Liver (tissue), 9 donors: ENCODE results near the gene CACNA1I. TPM values are rescaled to one million over a fixed set of nuclear protein-coding genes. Genes with fewer than 3 reads are reported as not detected.

Source experiments
- DNase-seq: peaks from one replicate; pipeline ENCODE4 v3.0.0-alpha.2; 2017; ENCODE audit warnings: low spot score
- H3K27ac ChIP-seq, 2 donors: one replicate each; pipeline ENCODE4 v1.7.0; 2013; ENCODE audit warnings: inconsistent platforms in 2 of 2, low read length in 2 of 2, control low read depth in 1 of 2, low read depth in 1 of 2, mild to moderate bottlenecking in 1 of 2
- H3K27me3 ChIP-seq, 4 donors: one replicate each; pipeline versions ENCODE4 v1.6.1 to v1.7.0; 2013; ENCODE audit warnings: low read length in 3 of 4, inconsistent platforms in 1 of 4, mild to moderate bottlenecking in 1 of 4, moderate library complexity in 1 of 4; ENCODE audit not compliant: control insufficient read depth in 4 of 4, insufficient read depth in 4 of 4
- H3K36me3 ChIP-seq, 4 donors: one replicate each; pipeline versions ENCODE4 v1.6.1 to v1.7.0; 2013; ENCODE audit warnings: low read length in 3 of 4, mild to moderate bottlenecking in 3 of 4, low read depth in 1 of 4, moderate library complexity in 1 of 4; ENCODE audit not compliant: control insufficient read depth in 4 of 4, insufficient read depth in 3 of 4
- H3K4me1 ChIP-seq, 4 donors: one replicate each; pipeline versions ENCODE4 v1.6.1 to v1.7.0; 2013; ENCODE audit warnings: low read length in 3 of 4, mild to moderate bottlenecking in 3 of 4, moderate library complexity in 1 of 4; ENCODE audit not compliant: control insufficient read depth in 4 of 4, insufficient read depth in 4 of 4
- H3K4me3 ChIP-seq, 3 donors: one replicate each; pipeline versions ENCODE4 v1.6.1 to v1.7.0; 2013; ENCODE audit warnings: low read length in 3 of 3, control low read depth in 1 of 3, low read depth in 1 of 3, mild to moderate bottlenecking in 1 of 3
- H3K9ac ChIP-seq, 2 donors: one replicate each; pipeline ENCODE4 v1.7.0; 2013; ENCODE audit warnings: low read length in 2 of 2, mild to moderate bottlenecking in 2 of 2, moderate library complexity in 2 of 2, control low read depth in 1 of 2, low read depth in 1 of 2
- H3K9me3 ChIP-seq, 4 donors: one replicate each; pipeline versions ENCODE4 v1.6.1 to v1.7.0; 2013; ENCODE audit warnings: low read length in 3 of 4; ENCODE audit not compliant: control insufficient read depth in 4 of 4
- EGR1 ChIP-seq, 2 donors: IDR thresholded peaks; 2 replicates each; pipeline ENCODE4 v1.6.1; 2016 to 2018; ENCODE audit warnings: antibody characterized with exemption in 2 of 2, low read depth in 2 of 2
- FOXA1 ChIP-seq: IDR thresholded peaks from 2 replicates; pipeline ENCODE4 v1.6.1; 2016; ENCODE audit warnings: antibody characterized with exemption
- FOXA2 ChIP-seq: IDR thresholded peaks from 2 replicates; pipeline ENCODE4 v1.6.1; 2016; ENCODE audit warnings: antibody characterized with exemption
- GABPA ChIP-seq, 2 donors: IDR thresholded peaks in 1 of 2; conservative IDR thresholded peaks in 1 of 2; 2 replicates each; pipeline ENCODE4 v1.6.1; 2016; ENCODE audit warnings: antibody characterized with exemption in 2 of 2, mild to moderate bottlenecking in 1 of 2, moderate library complexity in 1 of 2
- HNF4A ChIP-seq, 2 donors: conservative IDR thresholded peaks; 2 replicates each; pipeline ENCODE4 v1.6.1; 2016; ENCODE audit warnings: antibody characterized with exemption in 2 of 2, mild to moderate bottlenecking in 2 of 2
- HNF4G ChIP-seq: IDR thresholded peaks from 2 replicates; pipeline ENCODE4 v1.6.1; 2016; ENCODE audit warnings: antibody characterized with exemption
- JUND ChIP-seq, 2 donors: IDR thresholded peaks; 2 replicates each; pipeline ENCODE4 v1.6.1; 2016; ENCODE audit warnings: antibody characterized with exemption in 2 of 2
- NR2F2 ChIP-seq: IDR thresholded peaks from 2 replicates; pipeline ENCODE4 v1.6.1; 2016; ENCODE audit warnings: antibody characterized with exemption
- RAD21 ChIP-seq, 2 donors: IDR thresholded peaks; 2 replicates each; pipeline ENCODE4 v1.6.1; 2016; ENCODE audit warnings: antibody characterized with exemption in 2 of 2, mild to moderate bottlenecking in 2 of 2
- RXRA ChIP-seq, 2 donors: IDR thresholded peaks; 2 replicates each; pipeline ENCODE4 v1.6.1; 2017 to 2018; ENCODE audit warnings: antibody characterized with exemption in 2 of 2, mild to moderate bottlenecking in 1 of 2
- SP1 ChIP-seq: IDR thresholded peaks from 2 replicates; pipeline ENCODE4 v1.6.1; 2018; ENCODE audit warnings: antibody characterized with exemption, mild to moderate bottlenecking
- TAF1 ChIP-seq: conservative IDR thresholded peaks from 2 replicates; pipeline ENCODE4 v1.6.1; 2016; ENCODE audit warnings: antibody characterized with exemption, mild to moderate bottlenecking
- YY1 ChIP-seq: IDR thresholded peaks from 2 replicates; pipeline ENCODE4 v1.6.1; 2016; ENCODE audit warnings: antibody characterized with exemption, mild to moderate bottlenecking
- WGBS: extraction: QIAGEN DNeasy Blood & Tissue Kit; methylation state at CpG from one replicate; pipeline ENCODE4 v1.1.7; 2013; 5-methylcytosine and 5-hydroxymethylcytosine counted together
- polyA plus RNA-seq, 2 donors: library from polyadenylated mRNA; stranded (reverse) in 1 of 2; unstranded in 1 of 2; fragments of 200-250 nt in 1 of 2; fragments of >200 nt in 1 of 2; fragmentation: Nextera tagmentation in 1 of 2; extraction: Ambion mirVana in 1 of 2; gene quantifications; one replicate each; pipeline versions ENCODE4 v1.2.1 to v1.2.3, GENCODE V29; 2013 to 2015
- total RNA-seq, 2 donors: library from RNA; depleted of rRNA; stranded (reverse); fragments of >200 nt; gene quantifications; one replicate each; pipeline ENCODE4 v1.2.3, GENCODE V29; 2014
- TF ChIP-seq, protein P1 (sequence below): IDR thresholded peaks from 2 replicates; pipeline ENCODE4 v1.6.1; 2016; ENCODE audit warnings: antibody characterized with exemption
- TF ChIP-seq, protein P2 (sequence below): fragments of 150-350 bp; IDR thresholded peaks from 2 replicates; pipeline ENCODE4 v1.5.1; 2017; ENCODE audit warnings: improper control_type of control experiment, low read depth, low read length; ENCODE audit not compliant: missing input control
- TF ChIP-seq, protein P3 (sequence below): IDR thresholded peaks from 2 replicates; pipeline ENCODE4 v1.6.1; 2016; ENCODE audit warnings: antibody characterized with exemption
- TF ChIP-seq, protein P4 (sequence below): IDR thresholded peaks from 2 replicates; pipeline ENCODE4 v1.6.1; 2016; ENCODE audit warnings: antibody characterized with exemption, mild to moderate bottlenecking
- TF ChIP-seq, protein P5 (sequence below): IDR thresholded peaks from 2 replicates; pipeline ENCODE4 v1.6.1; 2016; ENCODE audit warnings: antibody characterized with exemption
- donor health status: healthy.
- donor health status: healthy.
- donor health status: healthy.
- donor health status: healthy.
- donor health status: healthy.

The CACNA1I gene
- total and polyA plus RNA-seq, 4 donors, result under 0.01 to 0.14 (median 0.01) TPM; not detected in 1

DNA sequence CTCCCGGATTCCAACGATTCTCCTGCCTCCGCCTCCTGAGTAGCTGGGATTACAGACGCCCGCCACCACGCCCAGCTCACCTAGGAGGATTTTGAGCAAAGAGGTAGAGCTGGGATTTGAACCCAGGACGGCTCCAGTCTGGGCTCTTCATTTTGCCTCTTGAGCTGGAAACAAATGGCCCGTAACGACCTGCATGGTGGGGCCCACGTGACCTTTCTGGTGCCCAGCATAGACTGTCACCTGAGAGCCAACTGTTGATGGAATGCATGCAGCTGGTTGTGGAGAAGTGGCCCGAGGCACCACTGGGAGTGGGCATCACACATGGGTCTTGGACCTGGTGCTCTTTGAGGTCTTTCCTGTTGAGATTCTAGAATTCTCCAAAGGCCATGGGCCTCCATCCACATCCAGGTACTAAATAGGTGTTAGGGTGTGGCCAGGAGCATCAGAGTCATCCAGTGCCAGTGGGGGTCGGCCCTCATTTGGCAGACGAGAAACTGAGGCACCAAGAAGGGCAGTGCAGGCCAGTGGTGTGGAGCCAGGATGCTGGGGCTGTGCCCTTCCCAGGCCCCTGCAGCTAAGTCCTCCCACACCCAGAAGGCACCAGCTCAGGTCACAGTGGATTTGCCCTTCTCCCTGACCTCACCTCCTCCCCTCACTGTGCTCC is 46.3 kb upstream of the CACNA1I start:
- 83% methylated on average over 13 of the region's 13 CpGs for WGBS
- Histone ChIP-seq H3K9ac (no peak overlapping the region), H3K27me3 (no peaks in the 10 kb centered on the region), H3K36me3 (peaks cover 4 to 26% (median 21%) of the 10 kb centered on the region in 4 donors), H3K27ac (no peak overlapping the region), H3K4me3 (no peak overlapping the region), H3K9me3 (no peaks in the 10 kb centered on the region), H3K4me1 (peaks cover 8 to 61% (median 47%) of the 10 kb centered on the region in 4 donors)
- TF ChIP-seq RXRA (IDR thresholded peaks at IDR 0.05) (peak in 1 of 2 donors; percentile 16), FOXA1 (no peak)
- no peak for DNase-seq

DNA sequence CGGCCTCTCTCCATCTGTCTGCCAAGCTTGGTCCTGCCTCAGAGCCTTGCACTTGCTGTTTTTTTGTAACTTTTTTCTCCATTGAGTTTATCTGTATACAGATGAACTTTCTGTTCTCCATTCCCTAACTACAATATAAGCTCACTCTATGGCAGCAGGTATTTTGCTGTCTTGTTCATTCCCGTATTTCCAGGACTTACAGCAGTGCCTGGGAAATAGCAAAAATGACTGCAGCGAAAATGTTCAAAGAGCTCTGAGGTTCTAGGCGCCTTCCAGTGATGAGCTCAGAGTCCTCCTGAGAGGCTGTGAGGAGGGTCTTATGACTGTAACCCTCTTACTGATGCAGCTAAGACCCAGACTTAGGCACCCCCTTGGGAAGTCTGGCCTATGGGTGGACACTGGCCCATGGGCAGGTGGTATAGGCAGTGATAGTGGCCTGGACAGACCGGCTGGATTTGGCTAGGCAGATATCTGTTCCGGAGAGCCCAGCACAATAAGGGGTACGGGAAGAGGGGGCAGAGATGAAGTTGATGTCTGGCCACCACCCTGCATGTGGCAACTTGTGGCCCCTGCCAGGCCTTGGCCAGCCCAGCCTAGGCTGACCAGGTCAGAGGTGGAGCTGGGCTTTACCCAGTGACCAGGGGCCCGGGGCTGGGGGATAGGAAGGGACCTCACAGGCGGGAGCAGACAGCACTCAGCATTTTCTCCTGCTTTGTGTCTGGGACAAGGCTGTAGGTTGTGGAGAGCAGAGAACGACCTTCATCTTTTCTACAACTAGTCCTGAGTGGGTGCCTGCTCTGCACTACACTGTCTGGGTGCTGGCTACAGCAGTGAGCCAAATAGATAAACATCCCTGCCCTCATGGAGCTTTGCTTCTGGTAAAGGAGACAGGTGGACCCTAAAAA is 45.5 kb upstream of the CACNA1I start:
- Histone ChIP-seq H3K4me1 (peaks cover 13 to 65% (median 52%) of the 10 kb centered on the region in 4 donors), H3K9ac (no peak overlapping the region), H3K27me3 (no peaks in the 10 kb centered on the region), H3K36me3 (peaks cover 7 to 32% (median 22%) of the 10 kb centered on the region in 4 donors), H3K27ac (no peak overlapping the region), H3K4me3 (no peak overlapping the region), H3K9me3 (no peaks in the 10 kb centered on the region)
- WGBS, result 80% methylated on average over 10 of the region's 10 CpGs
- DNase-seq, result no peak
- TF ChIP-seq FOXA1 (no peak), JUND (IDR thresholded peaks at IDR 0.05) (no peak), RXRA (IDR thresholded peaks at IDR 0.05) (no peak), SP1 (no peak), EGR1 (IDR thresholded peaks at IDR 0.05; ENCODE audit: low read depth in 2 of 2) (no peak), FOXA2 (no peak)
- TF ChIP-seq, protein P1, sequence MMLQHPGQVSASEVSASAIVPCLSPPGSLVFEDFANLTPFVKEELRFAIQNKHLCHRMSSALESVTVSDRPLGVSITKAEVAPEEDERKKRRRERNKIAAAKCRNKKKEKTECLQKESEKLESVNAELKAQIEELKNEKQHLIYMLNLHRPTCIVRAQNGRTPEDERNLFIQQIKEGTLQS, result no peak

DNA sequence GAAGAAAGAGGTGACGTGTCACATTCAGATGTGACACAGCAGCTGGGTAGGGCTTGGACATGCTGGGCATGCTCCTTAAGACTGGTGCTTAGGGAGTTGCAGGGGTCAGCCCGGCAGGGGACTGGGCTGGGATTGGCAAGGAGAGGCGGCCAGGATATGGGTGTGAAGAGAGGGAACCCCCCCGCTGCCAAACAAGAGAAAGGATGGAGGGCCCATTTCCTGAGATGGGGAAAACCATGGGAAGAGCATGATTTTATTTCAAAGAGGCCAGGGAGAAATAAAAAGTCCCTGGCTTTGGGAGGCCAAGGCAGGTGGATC is 44.9 kb upstream of the CACNA1I start:
- Histone ChIP-seq H3K27ac (no peak overlapping the region), H3K9me3 (no peaks in the 10 kb centered on the region), H3K27me3 (no peaks in the 10 kb centered on the region), H3K4me1 (peaks cover 14 to 71% (median 57%) of the 10 kb centered on the region in 4 donors), H3K9ac (no peak overlapping the region), H3K36me3 (peaks cover 7 to 32% (median 23%) of the 10 kb centered on the region in 4 donors), H3K4me3 (no peak overlapping the region)
- no peak for DNase-seq
- TF ChIP-seq YY1 (no peak), HNF4A (conservative IDR thresholded peaks at IDR 0.05) (no peak), NR2F2 (no peak), JUND (IDR thresholded peaks at IDR 0.05) (no peak), HNF4G (no peak), SP1 (no peak), RAD21 (IDR thresholded peaks at IDR 0.05) (no peak), RXRA (IDR thresholded peaks at IDR 0.05) (no peak), FOXA1 (no peak), FOXA2 (no peak), GABPA (IDR thresholded peaks at IDR 0.05 in 1 of 2, conservative IDR thresholded peaks at IDR 0.05 in 1 of 2) (no peak), TAF1 (no peak)
- TF ChIP-seq, protein P2, sequence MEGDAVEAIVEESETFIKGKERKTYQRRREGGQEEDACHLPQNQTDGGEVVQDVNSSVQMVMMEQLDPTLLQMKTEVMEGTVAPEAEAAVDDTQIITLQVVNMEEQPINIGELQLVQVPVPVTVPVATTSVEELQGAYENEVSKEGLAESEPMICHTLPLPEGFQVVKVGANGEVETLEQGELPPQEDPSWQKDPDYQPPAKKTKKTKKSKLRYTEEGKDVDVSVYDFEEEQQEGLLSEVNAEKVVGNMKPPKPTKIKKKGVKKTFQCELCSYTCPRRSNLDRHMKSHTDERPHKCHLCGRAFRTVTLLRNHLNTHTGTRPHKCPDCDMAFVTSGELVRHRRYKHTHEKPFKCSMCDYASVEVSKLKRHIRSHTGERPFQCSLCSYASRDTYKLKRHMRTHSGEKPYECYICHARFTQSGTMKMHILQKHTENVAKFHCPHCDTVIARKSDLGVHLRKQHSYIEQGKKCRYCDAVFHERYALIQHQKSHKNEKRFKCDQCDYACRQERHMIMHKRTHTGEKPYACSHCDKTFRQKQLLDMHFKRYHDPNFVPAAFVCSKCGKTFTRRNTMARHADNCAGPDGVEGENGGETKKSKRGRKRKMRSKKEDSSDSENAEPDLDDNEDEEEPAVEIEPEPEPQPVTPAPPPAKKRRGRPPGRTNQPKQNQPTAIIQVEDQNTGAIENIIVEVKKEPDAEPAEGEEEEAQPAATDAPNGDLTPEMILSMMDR, result no peak
- TF ChIP-seq, protein P1, result no peak
- TF ChIP-seq, protein P3, sequence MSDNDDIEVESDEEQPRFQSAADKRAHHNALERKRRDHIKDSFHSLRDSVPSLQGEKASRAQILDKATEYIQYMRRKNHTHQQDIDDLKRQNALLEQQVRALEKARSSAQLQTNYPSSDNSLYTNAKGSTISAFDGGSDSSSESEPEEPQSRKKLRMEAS, result no peak
- TF ChIP-seq, protein P4, sequence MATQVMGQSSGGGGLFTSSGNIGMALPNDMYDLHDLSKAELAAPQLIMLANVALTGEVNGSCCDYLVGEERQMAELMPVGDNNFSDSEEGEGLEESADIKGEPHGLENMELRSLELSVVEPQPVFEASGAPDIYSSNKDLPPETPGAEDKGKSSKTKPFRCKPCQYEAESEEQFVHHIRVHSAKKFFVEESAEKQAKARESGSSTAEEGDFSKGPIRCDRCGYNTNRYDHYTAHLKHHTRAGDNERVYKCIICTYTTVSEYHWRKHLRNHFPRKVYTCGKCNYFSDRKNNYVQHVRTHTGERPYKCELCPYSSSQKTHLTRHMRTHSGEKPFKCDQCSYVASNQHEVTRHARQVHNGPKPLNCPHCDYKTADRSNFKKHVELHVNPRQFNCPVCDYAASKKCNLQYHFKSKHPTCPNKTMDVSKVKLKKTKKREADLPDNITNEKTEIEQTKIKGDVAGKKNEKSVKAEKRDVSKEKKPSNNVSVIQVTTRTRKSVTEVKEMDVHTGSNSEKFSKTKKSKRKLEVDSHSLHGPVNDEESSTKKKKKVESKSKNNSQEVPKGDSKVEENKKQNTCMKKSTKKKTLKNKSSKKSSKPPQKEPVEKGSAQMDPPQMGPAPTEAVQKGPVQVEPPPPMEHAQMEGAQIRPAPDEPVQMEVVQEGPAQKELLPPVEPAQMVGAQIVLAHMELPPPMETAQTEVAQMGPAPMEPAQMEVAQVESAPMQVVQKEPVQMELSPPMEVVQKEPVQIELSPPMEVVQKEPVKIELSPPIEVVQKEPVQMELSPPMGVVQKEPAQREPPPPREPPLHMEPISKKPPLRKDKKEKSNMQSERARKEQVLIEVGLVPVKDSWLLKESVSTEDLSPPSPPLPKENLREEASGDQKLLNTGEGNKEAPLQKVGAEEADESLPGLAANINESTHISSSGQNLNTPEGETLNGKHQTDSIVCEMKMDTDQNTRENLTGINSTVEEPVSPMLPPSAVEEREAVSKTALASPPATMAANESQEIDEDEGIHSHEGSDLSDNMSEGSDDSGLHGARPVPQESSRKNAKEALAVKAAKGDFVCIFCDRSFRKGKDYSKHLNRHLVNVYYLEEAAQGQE, result no peak
- TF ChIP-seq, protein P5, sequence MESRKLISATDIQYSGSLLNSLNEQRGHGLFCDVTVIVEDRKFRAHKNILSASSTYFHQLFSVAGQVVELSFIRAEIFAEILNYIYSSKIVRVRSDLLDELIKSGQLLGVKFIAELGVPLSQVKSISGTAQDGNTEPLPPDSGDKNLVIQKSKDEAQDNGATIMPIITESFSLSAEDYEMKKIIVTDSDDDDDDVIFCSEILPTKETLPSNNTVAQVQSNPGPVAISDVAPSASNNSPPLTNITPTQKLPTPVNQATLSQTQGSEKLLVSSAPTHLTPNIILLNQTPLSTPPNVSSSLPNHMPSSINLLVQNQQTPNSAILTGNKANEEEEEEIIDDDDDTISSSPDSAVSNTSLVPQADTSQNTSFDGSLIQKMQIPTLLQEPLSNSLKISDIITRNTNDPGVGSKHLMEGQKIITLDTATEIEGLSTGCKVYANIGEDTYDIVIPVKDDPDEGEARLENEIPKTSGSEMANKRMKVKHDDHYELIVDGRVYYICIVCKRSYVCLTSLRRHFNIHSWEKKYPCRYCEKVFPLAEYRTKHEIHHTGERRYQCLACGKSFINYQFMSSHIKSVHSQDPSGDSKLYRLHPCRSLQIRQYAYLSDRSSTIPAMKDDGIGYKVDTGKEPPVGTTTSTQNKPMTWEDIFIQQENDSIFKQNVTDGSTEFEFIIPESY, result no peak
- 80% methylated on average over 4 of the region's 4 CpGs for WGBS
